D721Med (cell line): Measurements from ENCODE around the gene CTBP2.

Experiments used
- DNase-seq: peaks from one replicate; pipeline ENCODE4 v3.0.0; 2011; ENCODE audit warnings: low spot score; ENCODE audit not compliant: insufficient read length
- FAIRE-seq: peaks from 2 replicates; lab custom pipeline; 2011; peaks lifted over from hg19 to GRCh38; lab: Jason Lieb, UNC
- CTCF ChIP-seq: IDR thresholded peaks from 2 replicates; pipeline ENCODE4 v1.5.1; 2012; ENCODE audit warnings: mild to moderate bottlenecking, control low read depth; ENCODE audit not compliant: insufficient read depth; ENCODE audit errors: missing control alignments

The CTBP2 gene

GRCh38 chr10:125037145-125037877 is 123.1 kb downstream of the CTBP2 start:
- TF ChIP-seq CTCF: no peak
- DNase-seq (no peak), FAIRE-seq (no peak)

- DNase-seq (no peak), FAIRE-seq (no peak)
- no peak for TF ChIP-seq CTCF
These were observed 124.6 kb downstream of the CTBP2 start for GRCh38 chr10:125035588-125036295.

- TF ChIP-seq CTCF: no peak
- DNase-seq (no peak), FAIRE-seq (no peak)
These were observed 125.2 kb downstream of the CTBP2 start for GRCh38 chr10:125035136-125035535.

GRCh38 chr10:125034675-125035074 is 125.7 kb downstream of the CTBP2 start:
- no peak for TF ChIP-seq CTCF
- no peak for DNase-seq
- no peak for FAIRE-seq

GRCh38 chr10:125033146-125033924 is 127.0 kb downstream of the CTBP2 start:
- no peak for FAIRE-seq
- no peak for TF ChIP-seq CTCF

GRCh38 chr10:125032474-125033020 is 127.8 kb downstream of the CTBP2 start:
- no peak for DNase-seq
- TF ChIP-seq CTCF: no peak

More at GRCh38 chr10:125033146-125033924, 127.0 kb downstream of the CTBP2 start:
- no peak for DNase-seq

More at GRCh38 chr10:125032474-125033020, 127.8 kb downstream of the CTBP2 start:
- no peak for FAIRE-seq
